Vagina (tissue), 2 donors: ENCODE results near the gene KRT6C.

Experiments used
- CTCF ChIP-seq, 3 experiments: fragments of 450-650 bp in 2 of 3; fragments of 200-600 bp in 1 of 3; sonication (generic) in 1 of 3; IDR thresholded peaks; one replicate each; pipeline ENCODE4 v1.5.1; 2017 to 2019; ENCODE audit warnings: antibody characterized with exemption in 3 of 3, mild to moderate bottlenecking in 2 of 3, moderate library complexity in 2 of 3
- POLR2A ChIP-seq, 2 donors: fragments of 450-650 bp; IDR thresholded peaks; one replicate each; pipeline ENCODE4 v1.6.1; 2017; ENCODE audit warnings: antibody characterized with exemption in 2 of 2, mild to moderate bottlenecking in 2 of 2, moderate library complexity in 2 of 2
- POLR2AphosphoS5 ChIP-seq, 2 donors: sonication (generic); formaldehyde crosslinking; IDR thresholded peaks; one replicate each; pipeline ENCODE4 v1.9.0; 2017; ENCODE audit warnings: antibody characterized with exemption in 2 of 2, mild to moderate bottlenecking in 2 of 2, low read depth in 1 of 2; ENCODE audit not compliant: insufficient read depth in 1 of 2

- TF ChIP-seq CTCF (IDR thresholded peaks at IDR 0.05) = no peak
- TF ChIP-seq POLR2A (IDR thresholded peaks at IDR 0.05) = peak in 1 of 2 donors; percentile 46
- TF ChIP-seq POLR2AphosphoS5 (IDR thresholded peaks at IDR 0.05; ENCODE audit: insufficient read depth in 1 of 2, low read depth in 1 of 2) = peak in 1 of 2 donors; percentile 73
Measured at GRCh38 chr12:52519826-52520662, 46.4 kb upstream of the KRT6C start, which contains the start of gene KRT5.
